Thoracic aorta (tissue), 2 donors: ENCODE measurements around the gene MASP2. TPM values are rescaled to one million over a fixed set of nuclear protein-coding genes. Genes with fewer than 3 reads are reported as not detected.

Experiments used
- ATAC-seq: fragments of 150-250 bp; one replicate; pipeline ENCODE4 v1.8.0; 2017; ENCODE audit warnings: low read depth; ENCODE audit not compliant: insufficient number of reproducible peaks, low FRiP score
- DNase-seq: peaks from one replicate; pipeline ENCODE4 v3.0.0-alpha.2; 2020; ENCODE audit warnings: low spot score
- H3K27ac ChIP-seq, 2 donors: fragments of 200-600 bp; sonication (generic); 1 replicate in 1 of 2; 2 replicates in 1 of 2; pipeline ENCODE4 v1.5.1; 2016; ENCODE audit warnings: mild to moderate bottlenecking in 2 of 2, moderate library complexity in 2 of 2
- H3K27me3 ChIP-seq: fragments of 200-600 bp; sonication (generic); replicated peaks from 2 replicates; pipeline ENCODE4 v1.6.0; 2016; ENCODE audit warnings: mild to moderate bottlenecking; ENCODE audit not compliant: insufficient read depth
- H3K36me3 ChIP-seq: fragments of 200-600 bp; sonication (generic); one replicate; pipeline ENCODE4 v1.5.1; 2016
- H3K4me1 ChIP-seq, 2 donors: fragments of 200-600 bp; sonication (generic); 1 replicate in 1 of 2; 2 replicates in 1 of 2; pipeline versions ENCODE4 v1.5.1 to v1.6.0; 2016; ENCODE audit warnings: low read depth in 2 of 2, mild to moderate bottlenecking in 1 of 2; ENCODE audit not compliant: control insufficient read depth in 1 of 2
- H3K4me3 ChIP-seq: fragments of 200-600 bp; sonication (generic); 2 replicates; pipeline ENCODE4 v1.5.1; 2016; ENCODE audit warnings: mild to moderate bottlenecking
- H3K9me3 ChIP-seq: fragments of 200-600 bp; sonication (generic); 2 replicates; pipeline ENCODE4 v1.5.1; 2016
- CTCF ChIP-seq: fragments of 200-600 bp; sonication (generic); IDR thresholded peaks from one replicate; pipeline ENCODE4 v1.5.1; 2019; ENCODE audit warnings: antibody characterized with exemption
- total RNA-seq, 2 donors: library from RNA; depleted of rRNA; stranded (reverse); fragments of >200 nt; gene quantifications; one replicate each; pipeline versions ENCODE4 v1.1.0 to v1.2.3, GENCODE V29; 2016

MASP2 gene
- total RNA-seq, 2 donors from 2014 or later, result not detected

- no peaks in the 10 kb centered on the region for H3K27me3 ChIP-seq
- H3K4me1 ChIP-seq, result peaks cover 14 to 21% of the 10 kb centered on the region in 2 donors
- DNase-seq (peak; percentile 69), ATAC-seq (peak; percentile 69)
- peak; percentile 33 for TF ChIP-seq CTCF
- H3K36me3 ChIP-seq, result peaks cover 12% of the 10 kb centered on the region
- H3K4me3 ChIP-seq, result peak within 1 kb of the TSS; percentile 93
- H3K27ac ChIP-seq, result peak within 1 kb of the TSS; percentile 51 to 71
- no peaks in the 10 kb centered on the region for H3K9me3 ChIP-seq
These were observed 13.2 kb upstream of the MASP2 start, which contains the start of gene SRM for GRCh38 chr1:11059968-11060830. TSS of gene SRM (minus strand) at chr1:11060018. CDS start at chr1:11059943, 75 bp downstream.

- DNase-seq (no peak), ATAC-seq (no peak)
- Histone ChIP-seq H3K27me3 (no peaks in the 10 kb centered on the region), H3K9me3 (no peaks in the 10 kb centered on the region), H3K36me3 (peaks cover 9% of the 10 kb centered on the region), H3K4me3 (peak overlapping the region; percentile 93), H3K27ac (no peak overlapping the region), H3K4me1 (peaks cover 14 to 21% of the 10 kb centered on the region in 2 donors)
- no peak for TF ChIP-seq CTCF
These were observed 12.3 kb upstream of the MASP2 start for GRCh38 chr1:11059155-11059967.

GRCh38 chr1:11058595-11059154 is 11.6 kb upstream of the MASP2 start:
- Histone ChIP-seq H3K27me3 (no peaks in the 10 kb centered on the region), H3K4me3 (peak overlapping the region; percentile 93), H3K36me3 (peaks cover 11% of the 10 kb centered on the region), H3K27ac (no peak overlapping the region), H3K4me1 (peaks cover 14 to 21% of the 10 kb centered on the region in 2 donors), H3K9me3 (no peaks in the 10 kb centered on the region)
- ATAC-seq, result no peak
- TF ChIP-seq CTCF, result no peak
- DNase-seq, result no peak

GRCh38 chr1:11058026-11058425 is 11.0 kb upstream of the MASP2 start:
- DNase-seq (no peak), ATAC-seq (no peak)
- no peak for TF ChIP-seq CTCF

GRCh38 chr1:11057477-11057876 is 10.4 kb upstream of the MASP2 start:
- no peaks in the 10 kb centered on the region for H3K27me3 ChIP-seq
- no peak for ATAC-seq
- TF ChIP-seq CTCF, result no peak
- no peak overlapping the region for H3K27ac ChIP-seq
- no peaks in the 10 kb centered on the region for H3K9me3 ChIP-seq
- DNase-seq, result no peak
- peaks cover 11% of the 10 kb centered on the region for H3K36me3 ChIP-seq
- peaks cover 14 to 21% of the 10 kb centered on the region in 2 donors for H3K4me1 ChIP-seq
- no peak overlapping the region for H3K4me3 ChIP-seq

More at GRCh38 chr1:11058026-11058425, 11.0 kb upstream of the MASP2 start:
- H3K36me3 ChIP-seq, result peaks cover 11% of the 10 kb centered on the region
- H3K27me3 ChIP-seq, result no peaks in the 10 kb centered on the region
- H3K4me3 ChIP-seq, result no peak overlapping the region
- H3K9me3 ChIP-seq, result no peaks in the 10 kb centered on the region
- H3K4me1 ChIP-seq, result peaks cover 14 to 21% of the 10 kb centered on the region in 2 donors
- H3K27ac ChIP-seq, result no peak overlapping the region
